GM08714 (cell line): Measurements from ENCODE around the gene PLXNB1.

Experiments
- H3K4me3 ChIP-seq: fragments of 200-500 bp; sonication (Bioruptor generic); 2 replicates; pipeline ENCODE4 v1.5.1; 2014; ENCODE audit warnings: mild to moderate bottlenecking, low read length, inconsistent platforms
- ZNF274 ChIP-seq: IDR thresholded peaks from 2 replicates; pipeline ENCODE4 v1.6.1; 2012; ENCODE audit warnings: mild to moderate bottlenecking, low read depth, low read length

Gene PLXNB1

DNA sequence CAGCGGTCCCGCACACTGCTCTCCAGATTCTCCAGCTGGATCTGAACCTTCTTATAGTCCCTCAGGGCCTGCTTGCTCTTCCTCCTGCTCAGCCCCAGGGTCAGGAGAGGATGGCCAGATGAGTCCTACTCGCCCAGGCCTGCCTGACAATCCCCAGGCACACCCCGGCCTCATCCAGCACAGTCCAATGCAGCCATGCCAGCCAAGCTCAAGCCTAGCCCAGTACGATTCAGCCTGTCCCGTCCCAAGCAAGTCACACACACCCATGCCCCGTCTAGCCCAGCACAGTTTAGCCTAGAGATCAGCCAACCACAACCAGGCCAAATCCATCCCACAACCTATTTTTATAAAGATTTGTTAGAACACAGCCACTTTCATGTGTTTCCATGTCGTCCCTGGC, 16.8 kb downstream of the PLXNB1 start:
- H3K4me3 ChIP-seq, result no peak overlapping the region
- no peak for TF ChIP-seq ZNF274

DNA sequence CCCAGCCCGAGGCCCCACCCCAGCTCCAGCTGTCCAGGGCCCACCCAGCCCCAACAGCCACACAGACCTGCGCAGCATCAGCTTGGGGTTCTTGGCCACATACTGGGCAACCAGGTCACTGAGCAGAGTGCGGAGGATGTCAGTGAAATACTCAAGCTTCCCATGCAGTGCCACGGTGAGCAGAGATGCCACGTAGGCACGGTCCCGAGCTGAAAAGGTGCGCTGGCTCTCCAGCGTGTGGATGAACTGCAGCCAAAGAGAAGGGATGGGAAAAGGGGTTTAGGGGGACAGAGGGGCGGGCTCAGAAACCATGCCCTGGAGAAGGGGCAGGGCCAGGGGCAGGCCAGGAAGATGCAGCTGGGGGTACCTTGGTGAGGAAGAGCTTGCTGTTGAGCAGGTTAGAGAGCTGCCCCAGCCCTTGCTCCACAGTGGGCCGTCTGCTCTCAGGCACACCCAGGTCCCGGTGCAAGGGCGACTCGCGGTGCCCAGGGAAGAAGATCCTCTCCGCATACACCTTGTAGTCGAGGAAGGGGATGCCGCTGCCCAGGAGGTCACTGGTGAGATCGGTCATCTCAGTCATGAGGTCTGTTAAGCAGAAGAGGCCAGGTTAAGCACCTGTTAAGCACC, 17.4 kb downstream of the PLXNB1 start:
- H3K4me3 ChIP-seq, result no peak overlapping the region
- no peak for TF ChIP-seq ZNF274

DNA sequence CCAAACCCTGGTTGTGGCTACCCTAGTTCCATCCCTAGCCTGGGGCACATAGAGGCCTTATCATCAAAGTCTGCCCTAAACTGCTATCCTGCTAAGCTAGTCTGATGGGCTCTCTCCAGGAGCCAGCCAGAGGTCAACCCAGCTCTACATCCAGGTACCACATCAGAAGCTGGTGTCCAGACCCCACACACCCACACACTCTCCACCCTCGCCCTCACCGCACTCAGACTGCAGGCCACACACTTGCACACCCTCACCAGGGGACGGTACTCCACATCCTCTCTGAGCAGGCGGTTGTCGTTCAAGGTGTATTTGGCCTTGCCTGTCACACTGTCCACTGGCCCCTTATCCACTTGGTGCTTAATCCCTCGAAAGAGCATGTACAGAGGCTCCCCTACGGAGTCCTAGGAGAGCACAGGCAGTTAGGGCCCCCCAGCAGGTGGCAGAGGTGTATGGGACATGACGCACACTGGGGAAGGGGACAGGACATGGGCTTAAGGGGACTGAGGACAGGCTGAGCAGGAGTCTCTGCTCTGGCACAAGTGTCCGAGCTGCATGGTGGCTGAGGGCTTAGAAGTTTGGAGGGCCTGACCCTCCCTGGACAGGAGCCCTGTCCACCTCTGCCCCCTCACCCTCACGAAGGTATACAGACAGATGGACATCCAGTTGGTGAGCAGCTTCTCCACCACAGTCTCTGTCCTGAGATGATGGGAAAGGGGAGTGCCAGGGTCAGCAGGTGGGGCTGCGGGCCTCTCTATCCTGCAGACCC, 18.1 kb downstream of the PLXNB1 start:
- no peak overlapping the region for H3K4me3 ChIP-seq
- TF ChIP-seq ZNF274, result no peak

DNA sequence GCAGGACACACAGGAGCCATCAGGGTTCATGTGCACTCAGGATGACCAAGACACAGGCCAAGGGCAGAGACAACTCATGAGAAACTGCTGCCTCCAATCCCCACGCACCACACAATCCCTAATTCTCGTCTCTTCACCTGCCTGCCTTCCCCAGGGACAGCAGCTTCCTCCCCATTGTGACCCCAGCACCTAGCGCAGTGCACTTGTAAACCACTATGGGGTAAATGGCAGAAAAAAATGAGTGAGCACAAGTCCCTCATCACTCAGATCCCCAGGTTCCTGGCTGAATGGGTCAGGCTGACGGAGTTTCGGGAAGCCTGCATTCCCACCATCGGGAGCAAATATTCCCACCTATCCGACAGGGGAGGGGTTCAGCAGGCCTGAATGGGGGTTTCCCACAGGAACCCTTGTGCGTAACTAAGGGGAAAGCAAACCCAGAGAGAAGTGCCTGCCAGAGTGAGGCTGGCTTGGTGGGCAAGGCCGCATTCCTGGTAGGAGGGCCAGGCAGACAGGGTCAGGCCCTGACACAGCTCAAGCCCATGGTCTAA, 18.8 kb downstream of the PLXNB1 start:
- no peak for TF ChIP-seq ZNF274
- no peak overlapping the region for H3K4me3 ChIP-seq

DNA sequence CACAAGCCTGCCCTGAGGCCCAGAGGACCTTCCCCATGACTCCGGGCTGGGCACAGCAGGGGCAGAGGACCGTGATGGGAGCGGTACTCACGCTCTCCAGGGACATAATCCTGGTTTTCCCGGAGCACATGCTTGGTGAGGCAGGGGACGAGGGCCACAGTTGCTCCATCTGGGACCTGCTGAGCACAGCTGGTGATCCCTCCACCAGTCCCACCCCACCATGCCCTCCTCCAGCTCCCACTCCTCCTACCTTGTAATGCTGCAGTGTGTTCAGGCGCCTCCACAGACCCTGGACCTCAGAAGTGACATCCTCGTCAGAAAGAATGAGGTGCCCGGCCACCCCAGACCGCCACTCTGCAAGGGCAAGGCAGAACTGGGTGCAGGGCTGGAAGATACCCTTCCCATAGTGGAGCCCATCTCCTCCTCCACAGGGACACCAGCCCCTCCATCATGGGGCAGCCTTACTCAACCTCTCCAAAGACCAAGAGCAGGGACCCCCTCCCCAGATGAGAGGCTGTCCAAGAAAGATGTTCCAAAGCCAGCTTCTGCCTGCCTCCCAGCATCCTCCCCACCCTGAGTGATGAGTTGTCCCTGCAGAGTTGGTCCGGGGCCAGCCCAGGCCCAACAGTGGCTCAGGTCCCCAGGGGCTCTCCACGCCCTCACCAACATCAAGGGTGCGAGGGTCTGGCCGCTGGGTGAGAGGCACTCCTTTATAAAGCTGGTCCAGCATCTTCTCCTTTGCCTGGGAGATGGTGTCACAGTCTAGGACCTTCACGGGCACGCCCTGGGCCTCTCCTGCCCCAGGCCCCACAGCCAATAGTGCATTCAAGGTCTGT, 19.5 kb downstream of the PLXNB1 start:
- no peak overlapping the region for H3K4me3 ChIP-seq
- no peak for TF ChIP-seq ZNF274

DNA sequence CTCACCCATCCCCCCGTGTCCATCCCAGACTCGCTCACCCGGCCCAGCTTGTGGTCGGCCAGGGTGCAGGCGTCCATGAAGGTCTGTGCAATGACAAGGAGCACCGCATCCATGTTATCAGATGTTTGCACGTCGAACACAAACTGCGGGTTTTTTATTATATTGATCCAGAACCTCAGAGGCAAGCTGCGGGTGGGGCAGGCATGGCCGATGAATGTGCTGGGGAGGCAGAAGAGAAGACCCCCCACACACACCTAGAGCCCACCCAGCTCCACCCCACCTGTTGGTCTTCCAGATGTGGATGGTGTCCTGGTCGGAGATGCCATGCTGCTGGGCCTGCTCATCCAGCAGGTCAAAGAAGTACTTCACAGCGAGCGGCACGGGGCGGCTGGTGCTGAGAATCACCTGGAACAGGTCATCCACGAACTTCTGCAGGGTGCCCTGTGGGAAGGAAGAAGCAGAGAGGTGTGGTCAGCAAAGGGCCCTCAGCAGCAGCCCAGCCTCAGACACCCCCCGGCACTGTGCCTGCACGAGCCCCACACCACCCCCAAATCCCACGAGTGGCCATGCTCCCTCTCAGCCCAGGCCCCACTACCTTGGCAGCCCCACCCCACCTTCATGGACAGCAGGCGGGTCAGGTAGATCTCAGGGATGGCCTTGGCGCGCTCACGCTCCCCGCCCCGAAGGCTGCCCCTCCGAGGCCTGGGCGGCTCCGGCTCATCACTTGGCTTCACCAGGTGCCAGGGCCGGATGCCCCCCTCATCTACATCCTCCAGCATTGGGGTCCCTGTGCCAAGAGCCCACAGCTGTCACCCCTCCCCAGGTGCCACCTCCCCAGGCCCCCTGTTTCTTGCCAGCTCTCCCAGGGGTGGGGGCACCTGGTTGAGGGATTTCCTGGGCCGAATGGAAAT, 20.3 kb downstream of the PLXNB1 start:
- no peak for TF ChIP-seq ZNF274

DNA sequence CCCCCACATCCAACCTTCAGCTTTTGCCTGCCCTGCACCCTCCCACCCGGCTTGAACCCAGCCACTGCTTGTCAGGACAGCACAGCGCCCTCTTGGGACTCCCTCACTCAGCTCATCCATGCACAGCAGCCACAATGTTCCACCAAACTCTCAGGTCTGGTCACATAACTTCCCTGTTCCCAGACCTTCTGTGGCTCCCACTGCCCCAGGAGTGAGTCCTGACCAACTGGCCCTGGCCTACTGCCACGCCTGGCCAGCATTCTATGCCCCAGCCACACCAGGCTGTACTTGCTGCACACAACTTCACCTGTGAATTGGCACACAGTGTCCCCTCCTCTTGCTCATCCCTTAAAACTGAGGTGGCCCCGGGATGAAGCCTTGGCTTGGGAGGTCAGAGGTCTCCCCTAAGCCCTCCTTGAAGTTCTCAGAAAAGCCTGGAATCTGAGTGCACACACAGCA, 21.0 kb downstream of the PLXNB1 start:
- no peak overlapping the region for H3K4me3 ChIP-seq
- TF ChIP-seq ZNF274, result no peak

More for the DNA sequence above, 20.3 kb downstream of the PLXNB1 start:
- no peak overlapping the region for H3K4me3 ChIP-seq

DNA sequence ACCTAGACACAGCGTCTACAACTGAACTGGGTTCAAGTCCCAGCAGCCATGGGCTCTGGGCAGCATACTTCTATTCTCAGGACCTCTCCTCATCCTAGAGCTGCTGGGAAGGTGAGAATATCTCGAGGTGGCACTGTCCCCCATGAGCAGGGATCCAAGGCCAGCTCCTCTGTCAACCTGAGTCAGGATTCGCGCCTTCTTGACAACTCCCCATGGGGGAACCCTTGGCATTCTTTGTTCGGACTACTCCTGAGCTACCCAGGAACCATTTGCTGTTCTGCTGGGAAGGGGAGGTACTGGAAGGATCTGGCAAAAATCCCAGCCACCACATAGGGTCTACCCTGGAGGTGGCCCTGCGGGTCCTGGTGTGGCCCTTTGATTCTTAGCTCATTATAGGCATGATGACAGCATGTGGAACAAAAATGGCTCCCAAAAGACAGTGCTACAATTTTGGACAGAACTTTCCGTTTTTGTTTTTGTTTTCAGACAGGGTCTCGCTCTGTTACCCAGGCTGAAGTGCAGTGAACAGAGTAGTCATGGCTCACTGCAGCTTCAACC, 22.3 kb downstream of the PLXNB1 start:
- no peak for TF ChIP-seq ZNF274
- H3K4me3 ChIP-seq, result no peak overlapping the region

DNA sequence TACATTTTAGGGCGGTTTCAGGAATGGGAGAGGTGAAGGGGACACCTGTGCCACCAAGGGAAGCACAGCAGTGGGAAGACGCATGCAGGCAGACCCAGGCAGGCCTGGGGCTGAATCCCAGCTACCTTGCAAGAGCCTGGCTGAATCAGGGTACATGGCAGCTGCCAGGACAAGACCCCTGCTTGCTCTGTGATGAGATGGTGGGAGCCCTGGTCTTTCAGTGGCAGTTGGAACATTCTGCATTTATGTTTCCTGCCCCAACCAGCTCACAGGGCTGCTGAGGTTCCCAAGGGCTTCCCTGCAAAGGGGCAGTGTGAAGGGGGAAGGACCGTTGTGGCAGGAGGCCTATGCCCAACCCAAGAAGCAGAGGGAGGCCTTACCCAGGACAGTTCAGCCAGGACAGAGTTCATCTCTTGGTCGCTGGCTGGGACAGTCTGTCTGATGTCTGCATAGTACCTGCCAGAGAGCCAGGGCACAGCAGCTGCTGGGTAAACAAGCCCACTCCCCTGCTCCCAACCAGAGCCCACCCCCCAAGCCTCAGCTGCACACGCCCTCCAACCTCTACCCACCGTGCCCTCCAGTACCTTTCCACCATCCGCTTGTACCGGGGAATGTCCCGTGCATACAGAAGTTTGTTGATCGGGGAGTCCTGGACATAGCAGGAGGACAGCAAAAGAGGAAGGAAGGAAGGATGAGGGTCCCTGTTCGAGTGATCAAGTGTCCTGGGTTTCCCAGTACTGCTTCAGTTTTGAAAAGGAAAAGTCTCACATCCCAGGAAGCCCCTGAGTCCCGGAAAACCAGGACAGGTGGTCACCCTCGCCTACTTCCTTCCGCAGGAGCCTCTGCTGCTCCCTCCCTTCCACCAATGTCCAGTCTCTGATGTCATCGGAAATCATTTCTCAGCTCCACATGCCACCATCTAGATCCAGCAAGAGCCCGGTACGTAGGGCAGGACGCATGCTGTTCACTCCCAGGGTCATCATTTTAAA, 23.1 kb downstream of the PLXNB1 start:
- TF ChIP-seq ZNF274, result no peak
- no peak overlapping the region for H3K4me3 ChIP-seq

DNA sequence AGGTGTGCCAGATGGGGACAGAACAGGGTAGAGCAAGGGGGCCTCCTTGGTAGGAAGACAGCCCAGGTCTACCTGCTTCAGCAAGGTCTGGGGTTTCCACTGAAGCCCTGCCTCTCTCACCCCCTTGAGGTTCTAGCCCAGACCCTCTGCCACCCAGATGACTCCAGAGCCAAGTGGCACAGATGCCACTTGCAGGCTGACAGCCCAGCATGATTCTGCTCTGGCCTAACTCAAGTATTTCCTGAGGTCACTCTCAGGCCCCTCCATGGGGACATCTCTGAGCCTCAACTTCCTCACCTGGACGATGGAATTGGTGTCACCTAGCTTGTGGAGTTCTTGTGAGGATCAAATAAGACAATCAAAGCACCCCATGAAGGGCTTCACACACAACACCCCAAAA, 23.9 kb downstream of the PLXNB1 start:
- no peak overlapping the region for H3K4me3 ChIP-seq
- TF ChIP-seq ZNF274, result no peak

DNA sequence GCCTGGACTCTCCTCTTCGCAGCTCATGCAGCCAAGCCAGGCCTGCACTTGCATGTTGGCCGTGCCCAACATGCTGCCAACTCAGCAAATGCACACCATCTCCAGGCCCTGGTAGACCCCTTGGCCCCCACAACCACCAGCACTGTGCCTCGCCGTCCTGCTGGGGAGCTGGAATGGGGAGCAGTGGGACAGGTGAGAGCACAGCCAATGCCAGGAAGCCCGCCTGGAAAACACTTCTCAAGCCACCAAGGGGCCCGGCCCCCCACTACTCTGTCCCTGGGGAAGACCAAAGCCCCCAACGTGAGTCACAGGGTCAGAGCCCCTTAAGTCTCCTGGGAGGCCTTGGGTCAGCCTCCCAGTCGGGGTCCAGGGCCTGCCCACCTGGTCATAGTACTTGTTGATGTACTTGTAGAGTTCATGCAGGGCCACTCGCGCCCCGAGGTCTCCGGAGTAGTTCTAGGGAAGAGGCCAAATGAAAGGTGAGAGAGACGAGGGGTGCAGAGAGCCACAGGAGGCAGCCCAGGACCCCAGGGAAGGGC, 24.5 kb downstream of the PLXNB1 start:
- no peak overlapping the region for H3K4me3 ChIP-seq
- no peak for TF ChIP-seq ZNF274
